Measurements from ENCODE around the gene DLGAP1.

DNA sequence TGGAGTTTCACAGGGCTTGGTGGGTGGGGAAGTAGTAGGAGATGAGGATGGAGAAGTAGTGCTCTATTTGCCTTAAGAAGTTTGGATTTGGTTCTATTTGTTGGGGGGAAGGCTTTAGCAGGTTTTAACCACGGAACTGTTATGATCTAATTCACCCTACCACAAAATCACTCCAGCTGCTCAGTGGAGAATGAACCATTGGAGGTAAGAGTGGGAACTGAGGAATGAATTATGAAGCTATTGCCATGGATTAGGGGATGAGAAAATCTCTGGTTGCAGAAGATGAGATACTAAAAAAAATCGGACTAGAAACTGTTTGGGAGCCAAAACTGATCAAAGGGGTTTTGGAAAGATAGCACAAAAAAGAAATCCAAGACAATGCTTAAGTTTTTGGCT, 488.9 kb downstream of the DLGAP1 start:
- TF ChIP-seq CTCF (IDR thresholded peaks at IDR 0.05) (no peak), POLR2A (IDR thresholded peaks at IDR 0.05) (no peak)

Data from right lobe of liver (tissue), 4 donors.